H1 (cell line): ENCODE results near the gene PRB2. TPM values are rescaled to one million over a fixed set of nuclear protein-coding genes. Genes with fewer than 3 reads are reported as not detected.

ENCODE experiments used
- BRCA1 ChIP-seq: IDR thresholded peaks from 2 replicates; pipeline ENCODE4 v1.6.1; 2012; ENCODE audit warnings: low read depth, low read length, improper control_type of control experiment
- CEBPB ChIP-seq: IDR thresholded peaks from 2 replicates; pipeline ENCODE4 v1.6.1; 2012; ENCODE audit warnings: low read depth, low read length
- CHD2 ChIP-seq: IDR thresholded peaks from 2 replicates; pipeline ENCODE4 v1.6.1; 2012; ENCODE audit warnings: low read length, improper control_type of control experiment
- CHD7 ChIP-seq: fragments of 300-600 bp; sonication (generic); IDR thresholded peaks from 2 replicates; pipeline ENCODE4 v1.7.1; 2012; ENCODE audit warnings: low read length, moderate library complexity, mild to moderate bottlenecking, inconsistent platforms; ENCODE audit not compliant: insufficient replicate concordance
- CREB1 ChIP-seq: IDR thresholded peaks from 2 replicates; pipeline ENCODE4 v1.6.1; 2012; ENCODE audit warnings: inconsistent platforms
- KDM5A ChIP-seq: fragments of 200-600 bp; IDR thresholded peaks from 2 replicates; pipeline ENCODE4 v1.7.1; 2012; ENCODE audit warnings: mild to moderate bottlenecking, low read length, inconsistent platforms, mixed read lengths
- RBBP5 ChIP-seq: IDR thresholded peaks from 2 replicates; pipeline ENCODE4 v1.7.1; 2012; ENCODE audit warnings: low read depth, mild to moderate bottlenecking, inconsistent platforms, low read length, moderate library complexity, borderline replicate concordance
- SRF ChIP-seq: IDR thresholded peaks from 2 replicates; pipeline ENCODE4 v1.6.1; 2011; ENCODE audit warnings: mild to moderate bottlenecking, low read depth, low read length, moderate library complexity
- TCF12 ChIP-seq: IDR thresholded peaks from 2 replicates; pipeline ENCODE4 v1.6.1; 2011; ENCODE audit warnings: low read depth, mild to moderate bottlenecking, low read length
- polyA plus RNA-seq, 7 experiments: library from polyadenylated mRNA; depleted of rRNA in 3 of 7; stranded (reverse) in 5 of 7; unstranded in 2 of 7; fragments of >200 nt in 5 of 7; fragments of 200-250 nt in 2 of 7; gene quantifications; 1 replicate in 5 of 7; 2 replicates in 1 of 7; 4 replicates in 1 of 7; pipeline versions ENCODE4 v1.2.1 to v1.2.3, GENCODE V29; 2011 to 2013; ENCODE audit warnings: missing spikeins in 2 of 7, mixed read lengths in 2 of 7
- total RNA-seq: library from RNA; stranded (reverse); fragmentation: NEBNext Ultra II Directional; extraction: Animal tissue kit (Norgen Biotek cat#: 25700); gene quantifications from 2 replicates; pipeline ENCODE4 v1.2.1, GENCODE V29; 2021

PRB2 gene
- total and polyA plus RNA-seq, 2 of the 8 experiments (the other 6 are each of a cell fraction or from before 2014, with no cell fraction given), result not detected

DNA sequence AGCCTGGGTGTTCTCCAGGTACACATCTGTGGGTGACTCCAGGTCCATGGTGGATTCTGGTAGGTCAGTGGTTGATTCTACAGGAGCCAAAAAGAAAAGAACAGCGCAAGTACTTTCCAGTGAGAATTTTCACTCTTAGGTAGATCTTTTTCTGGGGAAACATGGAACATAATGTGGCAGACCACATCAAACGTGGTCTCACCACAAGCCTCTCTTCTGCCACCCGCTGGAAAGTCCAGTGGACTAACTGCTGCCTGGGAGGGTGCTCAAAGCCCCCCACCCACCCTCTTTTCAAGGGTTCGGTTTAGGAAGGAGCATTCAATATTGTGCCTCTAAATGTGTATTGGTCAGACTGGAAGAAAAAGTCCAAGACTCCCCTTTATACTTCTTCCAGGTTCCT is 36.1 kb upstream of the PRB2 start (continued):
- TF ChIP-seq CHD7 (no peak), RBBP5 (no peak), SRF (no peak), CREB1 (no peak), CHD2 (no peak), KDM5A (no peak), BRCA1 (no peak), CEBPB (no peak), TCF12 (no peak)
